Measurements from ENCODE around the gene SPIRE1.

The SPIRE1 gene

DNA sequence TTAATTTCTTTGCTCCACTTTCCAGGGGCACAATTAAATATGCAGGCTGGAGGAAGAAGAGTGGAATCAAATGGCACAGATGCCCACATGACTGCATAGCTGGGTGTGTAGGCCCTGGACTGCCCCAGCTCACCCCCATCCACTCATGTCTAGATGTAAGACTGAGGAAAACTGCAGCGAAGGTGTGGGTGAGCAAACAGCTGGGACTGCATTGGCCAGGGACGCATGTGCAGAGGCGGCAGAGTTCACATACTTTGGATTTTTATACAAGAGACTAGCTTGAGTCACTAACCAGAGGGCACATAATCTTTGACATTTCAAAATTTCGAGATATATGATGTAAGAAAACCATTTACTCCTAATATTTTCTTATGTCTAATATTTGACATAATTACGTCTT lies 60.1 kb downstream of the SPIRE1 start:
- H3K4me2 ChIP-seq (ENCODE audit: low read length) = no peak overlapping the region
- TF ChIP-seq, protein P1, sequence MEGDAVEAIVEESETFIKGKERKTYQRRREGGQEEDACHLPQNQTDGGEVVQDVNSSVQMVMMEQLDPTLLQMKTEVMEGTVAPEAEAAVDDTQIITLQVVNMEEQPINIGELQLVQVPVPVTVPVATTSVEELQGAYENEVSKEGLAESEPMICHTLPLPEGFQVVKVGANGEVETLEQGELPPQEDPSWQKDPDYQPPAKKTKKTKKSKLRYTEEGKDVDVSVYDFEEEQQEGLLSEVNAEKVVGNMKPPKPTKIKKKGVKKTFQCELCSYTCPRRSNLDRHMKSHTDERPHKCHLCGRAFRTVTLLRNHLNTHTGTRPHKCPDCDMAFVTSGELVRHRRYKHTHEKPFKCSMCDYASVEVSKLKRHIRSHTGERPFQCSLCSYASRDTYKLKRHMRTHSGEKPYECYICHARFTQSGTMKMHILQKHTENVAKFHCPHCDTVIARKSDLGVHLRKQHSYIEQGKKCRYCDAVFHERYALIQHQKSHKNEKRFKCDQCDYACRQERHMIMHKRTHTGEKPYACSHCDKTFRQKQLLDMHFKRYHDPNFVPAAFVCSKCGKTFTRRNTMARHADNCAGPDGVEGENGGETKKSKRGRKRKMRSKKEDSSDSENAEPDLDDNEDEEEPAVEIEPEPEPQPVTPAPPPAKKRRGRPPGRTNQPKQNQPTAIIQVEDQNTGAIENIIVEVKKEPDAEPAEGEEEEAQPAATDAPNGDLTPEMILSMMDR (IDR thresholded peaks at IDR 0.05; ENCODE audit: low read length) = no peak
- TF ChIP-seq EZH2 (IDR thresholded peaks at IDR 0.05; ENCODE audit: borderline replicate concordance, low read length) = no peak
- H3K27me3 ChIP-seq (ENCODE audit: insufficient read depth, low read length) = no peaks in the 10 kb centered on the region
- no peak overlapping the region for H3K27ac ChIP-seq (ENCODE audit: low read depth, low read length, poor library complexity, severe bottlenecking)
- no peak overlapping the region for H2AFZ ChIP-seq (ENCODE audit: low read length)
- H3K9me3 ChIP-seq (ENCODE audit: low read length) = no peaks in the 10 kb centered on the region
- no peaks in the 10 kb centered on the region for H3K9me2 ChIP-seq (ENCODE audit: low read depth, low read length)
- no peaks in the 10 kb centered on the region for H4K20me1 ChIP-seq (ENCODE audit: insufficient read depth, low read length)
- no peaks in the 10 kb centered on the region for H3F3A ChIP-seq (ENCODE audit: insufficient read depth, low read length)
- no peaks in the 10 kb centered on the region for H3K79me2 ChIP-seq (ENCODE audit: insufficient read depth, low read length)
- H3K36me3 ChIP-seq (ENCODE audit: insufficient read depth, low read length) = no peaks in the 10 kb centered on the region
- H3K9ac ChIP-seq (ENCODE audit: low read length) = no peak overlapping the region
- H3K4me3 ChIP-seq (ENCODE audit: low read depth, low read length, poor library complexity, severe bottlenecking) = no peak overlapping the region
- no peaks in the 10 kb centered on the region for H3K4me1 ChIP-seq (ENCODE audit: insufficient read depth, low read length, severe bottlenecking)

- Histone ChIP-seq H3K27ac (ENCODE audit: low read depth, low read length, poor library complexity, severe bottlenecking) (no peak overlapping the region), H3K27me3 (ENCODE audit: insufficient read depth, low read length) (no peaks in the 10 kb centered on the region), H3K4me1 (ENCODE audit: insufficient read depth, low read length, severe bottlenecking) (no peaks in the 10 kb centered on the region), H3K79me2 (ENCODE audit: insufficient read depth, low read length) (no peaks in the 10 kb centered on the region), H3K9ac (ENCODE audit: low read length) (no peak overlapping the region), H3K4me3 (ENCODE audit: low read depth, low read length, poor library complexity, severe bottlenecking) (no peak overlapping the region), H3K9me2 (ENCODE audit: low read depth, low read length) (no peaks in the 10 kb centered on the region), H3K36me3 (ENCODE audit: insufficient read depth, low read length) (no peaks in the 10 kb centered on the region), H3K9me3 (ENCODE audit: low read length) (no peaks in the 10 kb centered on the region), H3F3A (ENCODE audit: insufficient read depth, low read length) (no peaks in the 10 kb centered on the region), H3K4me2 (ENCODE audit: low read length) (no peak overlapping the region), H2AFZ (ENCODE audit: low read length) (no peak overlapping the region), H4K20me1 (ENCODE audit: insufficient read depth, low read length) (no peaks in the 10 kb centered on the region)
- no peak for TF ChIP-seq EZH2 (IDR thresholded peaks at IDR 0.05; ENCODE audit: borderline replicate concordance, low read length)
- TF ChIP-seq, protein P1 (IDR thresholded peaks at IDR 0.05; ENCODE audit: low read length) = no peak
Observed at GRCh38 chr18:12595571-12596255, 62.2 kb downstream of the SPIRE1 start.

- Histone ChIP-seq H3K9ac (ENCODE audit: low read length) (no peak overlapping the region), H3K27ac (ENCODE audit: low read depth, low read length, poor library complexity, severe bottlenecking) (no peak overlapping the region), H3K9me2 (ENCODE audit: low read depth, low read length) (no peaks in the 10 kb centered on the region), H3K4me1 (ENCODE audit: insufficient read depth, low read length, severe bottlenecking) (no peaks in the 10 kb centered on the region), H3K36me3 (ENCODE audit: insufficient read depth, low read length) (no peaks in the 10 kb centered on the region), H2AFZ (ENCODE audit: low read length) (no peak overlapping the region), H3K79me2 (ENCODE audit: insufficient read depth, low read length) (no peaks in the 10 kb centered on the region), H3F3A (ENCODE audit: insufficient read depth, low read length) (no peaks in the 10 kb centered on the region), H3K4me2 (ENCODE audit: low read length) (no peak overlapping the region), H3K4me3 (ENCODE audit: low read depth, low read length, poor library complexity, severe bottlenecking) (no peak overlapping the region), H3K9me3 (ENCODE audit: low read length) (no peaks in the 10 kb centered on the region), H4K20me1 (ENCODE audit: insufficient read depth, low read length) (no peaks in the 10 kb centered on the region), H3K27me3 (ENCODE audit: insufficient read depth, low read length) (no peaks in the 10 kb centered on the region)
- no peak for TF ChIP-seq EZH2 (IDR thresholded peaks at IDR 0.05; ENCODE audit: borderline replicate concordance, low read length)
- TF ChIP-seq, protein P1 (IDR thresholded peaks at IDR 0.05; ENCODE audit: low read length) = no peak
Observed at GRCh38 chr18:12593866-12594265, 64.0 kb downstream of the SPIRE1 start.
